ENCODE data around the gene EVX2.

The EVX2 gene

DNA sequence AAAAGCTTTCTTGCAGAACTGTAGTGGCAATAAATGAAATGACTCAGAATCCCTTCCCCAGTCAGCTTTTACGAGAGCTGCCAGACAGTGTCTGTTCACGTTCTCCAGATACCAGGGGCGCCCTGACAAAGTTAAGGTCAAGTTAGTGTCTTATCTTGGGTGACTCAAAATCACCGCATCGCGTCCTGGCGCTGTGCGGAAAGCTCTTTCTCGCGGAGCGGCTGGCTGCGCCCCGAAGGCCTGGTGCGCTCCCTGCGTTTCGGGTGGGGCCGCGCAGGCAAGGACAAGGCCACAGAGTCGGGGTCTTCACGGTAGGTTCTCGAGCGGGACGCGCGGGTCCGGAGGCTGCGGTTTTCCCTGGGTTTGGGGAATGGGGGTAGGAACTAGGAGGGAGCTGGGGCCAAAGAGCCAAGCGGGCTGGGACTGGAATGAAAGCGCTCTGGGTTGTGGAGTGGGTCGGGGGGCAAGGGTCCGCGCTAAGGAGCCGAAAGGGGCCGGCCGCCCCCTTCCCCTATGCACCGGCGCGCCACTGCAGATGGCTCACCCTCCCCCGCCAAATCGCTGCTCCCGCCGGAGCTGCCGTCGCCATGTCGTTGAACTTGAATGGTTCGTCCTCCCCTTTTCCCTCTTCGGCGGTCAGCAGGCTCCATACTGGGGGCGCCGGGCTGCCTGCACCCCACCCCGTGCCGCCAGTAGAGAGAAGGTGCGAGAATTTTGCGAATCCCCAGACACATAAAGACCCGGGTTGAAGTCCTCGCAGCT lies 20.7 kb upstream of the EVX2 start (continued):
- TF ChIP-seq, protein P1, sequence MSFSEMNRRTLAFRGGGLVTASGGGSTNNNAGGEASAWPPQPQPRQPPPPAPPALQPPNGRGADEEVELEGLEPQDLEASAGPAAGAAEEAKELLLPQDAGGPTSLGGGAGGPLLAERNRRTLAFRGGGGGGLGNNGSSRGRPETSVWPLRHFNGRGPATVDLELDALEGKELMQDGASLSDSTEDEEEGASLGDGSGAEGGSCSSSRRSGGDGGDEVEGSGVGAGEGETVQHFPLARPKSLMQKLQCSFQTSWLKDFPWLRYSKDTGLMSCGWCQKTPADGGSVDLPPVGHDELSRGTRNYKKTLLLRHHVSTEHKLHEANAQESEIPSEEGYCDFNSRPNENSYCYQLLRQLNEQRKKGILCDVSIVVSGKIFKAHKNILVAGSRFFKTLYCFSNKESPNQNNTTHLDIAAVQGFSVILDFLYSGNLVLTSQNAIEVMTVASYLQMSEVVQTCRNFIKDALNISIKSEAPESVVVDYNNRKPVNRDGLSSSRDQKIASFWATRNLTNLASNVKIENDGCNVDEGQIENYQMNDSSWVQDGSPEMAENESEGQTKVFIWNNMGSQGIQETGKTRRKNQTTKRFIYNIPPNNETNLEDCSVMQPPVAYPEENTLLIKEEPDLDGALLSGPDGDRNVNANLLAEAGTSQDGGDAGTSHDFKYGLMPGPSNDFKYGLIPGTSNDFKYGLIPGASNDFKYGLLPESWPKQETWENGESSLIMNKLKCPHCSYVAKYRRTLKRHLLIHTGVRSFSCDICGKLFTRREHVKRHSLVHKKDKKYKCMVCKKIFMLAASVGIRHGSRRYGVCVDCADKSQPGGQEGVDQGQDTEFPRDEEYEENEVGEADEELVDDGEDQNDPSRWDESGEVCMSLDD (tag by site-specific recombination; IDR thresholded peaks at IDR 0.05), result no peak
- peak; percentile 66 for TF ChIP-seq ZNF561 (tag by site-specific recombination; IDR thresholded peaks at IDR 0.05; ENCODE audit: borderline replicate concordance)
- TF ChIP-seq ZNF416 (tag by site-specific recombination; IDR thresholded peaks at IDR 0.05), result no peak
- TF ChIP-seq ZNF433 (tag by site-specific recombination; IDR thresholded peaks at IDR 0.05; ENCODE audit: low read depth), result no peak
- no peak for TF ChIP-seq ZNF366 (tag by site-specific recombination; conservative IDR thresholded peaks at IDR 0.05)
- TF ChIP-seq BCL11B (tag by site-specific recombination; IDR thresholded peaks at IDR 0.05; ENCODE audit: low read depth), result no peak
- no peak for TF ChIP-seq ZNF623 (tag by site-specific recombination; IDR thresholded peaks at IDR 0.05)
- TF ChIP-seq, protein P2, sequence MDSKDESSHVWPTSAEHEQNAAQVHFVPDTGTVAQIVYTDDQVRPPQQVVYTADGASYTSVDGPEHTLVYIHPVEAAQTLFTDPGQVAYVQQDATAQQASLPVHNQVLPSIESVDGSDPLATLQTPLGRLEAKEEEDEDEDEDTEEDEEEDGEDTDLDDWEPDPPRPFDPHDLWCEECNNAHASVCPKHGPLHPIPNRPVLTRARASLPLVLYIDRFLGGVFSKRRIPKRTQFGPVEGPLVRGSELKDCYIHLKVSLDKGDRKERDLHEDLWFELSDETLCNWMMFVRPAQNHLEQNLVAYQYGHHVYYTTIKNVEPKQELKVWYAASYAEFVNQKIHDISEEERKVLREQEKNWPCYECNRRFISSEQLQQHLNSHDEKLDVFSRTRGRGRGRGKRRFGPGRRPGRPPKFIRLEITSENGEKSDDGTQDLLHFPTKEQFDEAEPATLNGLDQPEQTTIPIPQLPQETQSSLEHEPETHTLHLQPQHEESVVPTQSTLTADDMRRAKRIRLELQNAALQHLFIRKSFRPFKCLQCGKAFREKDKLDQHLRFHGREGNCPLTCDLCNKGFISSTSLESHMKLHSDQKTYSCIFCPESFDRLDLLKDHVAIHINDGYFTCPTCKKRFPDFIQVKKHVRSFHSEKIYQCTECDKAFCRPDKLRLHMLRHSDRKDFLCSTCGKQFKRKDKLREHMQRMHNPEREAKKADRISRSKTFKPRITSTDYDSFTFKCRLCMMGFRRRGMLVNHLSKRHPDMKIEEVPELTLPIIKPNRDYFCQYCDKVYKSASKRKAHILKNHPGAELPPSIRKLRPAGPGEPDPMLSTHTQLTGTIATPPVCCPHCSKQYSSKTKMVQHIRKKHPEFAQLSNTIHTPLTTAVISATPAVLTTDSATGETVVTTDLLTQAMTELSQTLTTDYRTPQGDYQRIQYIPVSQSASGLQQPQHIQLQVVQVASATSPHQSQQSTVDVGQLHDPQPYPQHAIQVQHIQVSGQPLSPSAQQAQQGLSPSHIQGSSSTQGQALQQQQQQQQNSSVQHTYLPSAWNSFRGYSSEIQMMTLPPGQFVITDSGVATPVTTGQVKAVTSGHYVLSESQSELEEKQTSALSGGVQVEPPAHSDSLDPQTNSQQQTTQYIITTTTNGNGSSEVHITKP (tag by site-specific recombination; IDR thresholded peaks at IDR 0.05), result peak; percentile 42
- TF ChIP-seq ZNF184 (tag by site-specific recombination; IDR thresholded peaks at IDR 0.05), result no peak
- TF ChIP-seq ZNF23 (tag by site-specific recombination; IDR thresholded peaks at IDR 0.05; ENCODE audit: borderline replicate concordance), result no peak
- TF ChIP-seq, protein P3, sequence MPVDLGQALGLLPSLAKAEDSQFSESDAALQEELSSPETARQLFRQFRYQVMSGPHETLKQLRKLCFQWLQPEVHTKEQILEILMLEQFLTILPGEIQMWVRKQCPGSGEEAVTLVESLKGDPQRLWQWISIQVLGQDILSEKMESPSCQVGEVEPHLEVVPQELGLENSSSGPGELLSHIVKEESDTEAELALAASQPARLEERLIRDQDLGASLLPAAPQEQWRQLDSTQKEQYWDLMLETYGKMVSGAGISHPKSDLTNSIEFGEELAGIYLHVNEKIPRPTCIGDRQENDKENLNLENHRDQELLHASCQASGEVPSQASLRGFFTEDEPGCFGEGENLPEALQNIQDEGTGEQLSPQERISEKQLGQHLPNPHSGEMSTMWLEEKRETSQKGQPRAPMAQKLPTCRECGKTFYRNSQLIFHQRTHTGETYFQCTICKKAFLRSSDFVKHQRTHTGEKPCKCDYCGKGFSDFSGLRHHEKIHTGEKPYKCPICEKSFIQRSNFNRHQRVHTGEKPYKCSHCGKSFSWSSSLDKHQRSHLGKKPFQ (tag by site-specific recombination; IDR thresholded peaks at IDR 0.05), result no peak
- TF ChIP-seq ZNF140 (tag by site-specific recombination; IDR thresholded peaks at IDR 0.05), result no peak
- TF ChIP-seq ZNF76 (tag by site-specific recombination; IDR thresholded peaks at IDR 0.05; ENCODE audit: borderline replicate concordance, low read depth), result no peak
- TF ChIP-seq ZNF157 (tag by site-specific recombination; IDR thresholded peaks at IDR 0.05), result no peak
- TF ChIP-seq ZNF223 (tag by site-specific recombination; IDR thresholded peaks at IDR 0.05), result peak; percentile 78; the same call in 1 of the 2 replicates
- no peak for TF ChIP-seq ZNF830 (tag by site-specific recombination; IDR thresholded peaks at IDR 0.05; ENCODE audit: low read depth)
- no peak for TF ChIP-seq ZNF670 (tag by site-specific recombination; IDR thresholded peaks at IDR 0.05; ENCODE audit: low read depth)
- TF ChIP-seq, protein P4, sequence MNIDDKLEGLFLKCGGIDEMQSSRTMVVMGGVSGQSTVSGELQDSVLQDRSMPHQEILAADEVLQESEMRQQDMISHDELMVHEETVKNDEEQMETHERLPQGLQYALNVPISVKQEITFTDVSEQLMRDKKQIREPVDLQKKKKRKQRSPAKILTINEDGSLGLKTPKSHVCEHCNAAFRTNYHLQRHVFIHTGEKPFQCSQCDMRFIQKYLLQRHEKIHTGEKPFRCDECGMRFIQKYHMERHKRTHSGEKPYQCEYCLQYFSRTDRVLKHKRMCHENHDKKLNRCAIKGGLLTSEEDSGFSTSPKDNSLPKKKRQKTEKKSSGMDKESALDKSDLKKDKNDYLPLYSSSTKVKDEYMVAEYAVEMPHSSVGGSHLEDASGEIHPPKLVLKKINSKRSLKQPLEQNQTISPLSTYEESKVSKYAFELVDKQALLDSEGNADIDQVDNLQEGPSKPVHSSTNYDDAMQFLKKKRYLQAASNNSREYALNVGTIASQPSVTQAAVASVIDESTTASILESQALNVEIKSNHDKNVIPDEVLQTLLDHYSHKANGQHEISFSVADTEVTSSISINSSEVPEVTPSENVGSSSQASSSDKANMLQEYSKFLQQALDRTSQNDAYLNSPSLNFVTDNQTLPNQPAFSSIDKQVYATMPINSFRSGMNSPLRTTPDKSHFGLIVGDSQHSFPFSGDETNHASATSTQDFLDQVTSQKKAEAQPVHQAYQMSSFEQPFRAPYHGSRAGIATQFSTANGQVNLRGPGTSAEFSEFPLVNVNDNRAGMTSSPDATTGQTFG (tag by site-specific recombination; IDR thresholded peaks at IDR 0.05; ENCODE audit: borderline replicate concordance), result no peak
- TF ChIP-seq ZNF2 (tag by site-specific recombination; IDR thresholded peaks at IDR 0.05), result no peak
- TF ChIP-seq ZBTB20 (tag by site-specific recombination; IDR thresholded peaks at IDR 0.05), result peak; percentile 31; the same call in 1 of the 2 replicates
- no peak for TF ChIP-seq ZNF571 (tag by site-specific recombination; IDR thresholded peaks at IDR 0.05)
- TF ChIP-seq ZNF404 (tag by site-specific recombination; IDR thresholded peaks at IDR 0.05), result no peak
- TF ChIP-seq BCL11A (tag by site-specific recombination; IDR thresholded peaks at IDR 0.05; ENCODE audit: low read depth), result no peak; the same call in 1 of the 2 replicates
- peak; percentile 77 for TF ChIP-seq YY1 (tag by site-specific recombination; IDR thresholded peaks at IDR 0.05)
- TF ChIP-seq ZBTB21 (tag by site-specific recombination; IDR thresholded peaks at IDR 0.05), result no peak
- no peak for TF ChIP-seq ZNF10 (tag by site-specific recombination; IDR thresholded peaks at IDR 0.05)
- TF ChIP-seq GLI2 (tag by site-specific recombination; IDR thresholded peaks at IDR 0.05; ENCODE audit: borderline replicate concordance, low read depth), result no peak
- TF ChIP-seq, protein P5, sequence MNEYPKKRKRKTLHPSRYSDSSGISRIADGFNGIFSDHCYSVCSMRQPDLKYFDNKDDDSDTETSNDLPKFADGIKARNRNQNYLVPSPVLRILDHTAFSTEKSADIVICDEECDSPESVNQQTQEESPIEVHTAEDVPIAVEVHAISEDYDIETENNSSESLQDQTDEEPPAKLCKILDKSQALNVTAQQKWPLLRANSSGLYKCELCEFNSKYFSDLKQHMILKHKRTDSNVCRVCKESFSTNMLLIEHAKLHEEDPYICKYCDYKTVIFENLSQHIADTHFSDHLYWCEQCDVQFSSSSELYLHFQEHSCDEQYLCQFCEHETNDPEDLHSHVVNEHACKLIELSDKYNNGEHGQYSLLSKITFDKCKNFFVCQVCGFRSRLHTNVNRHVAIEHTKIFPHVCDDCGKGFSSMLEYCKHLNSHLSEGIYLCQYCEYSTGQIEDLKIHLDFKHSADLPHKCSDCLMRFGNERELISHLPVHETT (tag by site-specific recombination; IDR thresholded peaks at IDR 0.05), result no peak
- no peak for TF ChIP-seq ZNF426 (tag by site-specific recombination; IDR thresholded peaks at IDR 0.05)
